Cerebellar cortex (tissue), 1 donor: ENCODE results near the gene IFNA14.
"Not testable (repeated sequence)": the region's sequence is repeated elsewhere in the genome, so short reads cannot be mapped to it uniquely, and the experiment has no call there.

Experiments used
- DNase-seq: peaks from one replicate; pipeline ENCODE4 v3.0.0-alpha.2; 2015; ENCODE audit warnings: low spot score

The IFNA14 gene

GRCh38 chr9:21239911-21240310 is at the start of gene IFNA14:
Gene IFNA14 (minus strand): TSS chr9:21240005. CDS start chr9:21239935, 70 bp downstream.
- DNase-seq = no peak

- DNase-seq = no peak
These were observed 47.5 kb upstream of the IFNA14 start for GRCh38 chr9:21287280-21287679.

GRCh38 chr9:21286659-21287058 is 46.9 kb upstream of the IFNA14 start:
- no peak for DNase-seq

- DNase-seq = no peak
These were observed 46.3 kb upstream of the IFNA14 start for GRCh38 chr9:21286099-21286498.

- DNase-seq = no peak
These were observed 41.5 kb upstream of the IFNA14 start for GRCh38 chr9:21281275-21281674.

GRCh38 chr9:21268347-21268657 is 28.5 kb upstream of the IFNA14 start:
- DNase-seq = no peak

- peak; percentile 47 for DNase-seq
These were observed 27.9 kb upstream of the IFNA14 start for GRCh38 chr9:21267485-21268346.

- peak; percentile 61 for DNase-seq
These were observed 27.1 kb upstream of the IFNA14 start for GRCh38 chr9:21266733-21267484.

- no peak for DNase-seq
These were observed 25.8 kb upstream of the IFNA14 start for GRCh38 chr9:21265421-21266189.

- no peak for DNase-seq
These were observed 15.9 kb upstream of the IFNA14 start for GRCh38 chr9:21255538-21256212.

- peak; percentile 32 for DNase-seq
These were observed 13.1 kb upstream of the IFNA14 start for GRCh38 chr9:21252721-21253547.

GRCh38 chr9:21251638-21252037 is 11.8 kb upstream of the IFNA14 start:
- no peak for DNase-seq

- DNase-seq = no peak
These were observed 11.4 kb upstream of the IFNA14 start for GRCh38 chr9:21251190-21251589.

- no peak for DNase-seq
These were observed 5.0 kb upstream of the IFNA14 start for GRCh38 chr9:21244836-21245235.

GRCh38 chr9:21236360-21236714 is 3.5 kb downstream of the IFNA14 start:
- not testable (repeated sequence) for DNase-seq

- peak; percentile 48 for DNase-seq
These were observed 4.1 kb downstream of the IFNA14 start for GRCh38 chr9:21235468-21236359.

- no peak for DNase-seq
These were observed 5.6 kb downstream of the IFNA14 start for GRCh38 chr9:21234153-21234687.

GRCh38 chr9:21233258-21233657 is 6.5 kb downstream of the IFNA14 start:
- DNase-seq = no peak

- no peak for DNase-seq
These were observed 11.7 kb downstream of the IFNA14 start, which contains the start of gene IFNA17 for GRCh38 chr9:21228122-21228521. Gene IFNA17 (minus strand): TSS chr9:21228222. CDS start chr9:21228173, 49 bp downstream.

GRCh38 chr9:21217211-21217610 is 22.6 kb downstream of the IFNA14 start, which contains the start of gene IFNA16:
Gene IFNA16 (minus strand): TSS chr9:21217311. CDS start chr9:21217305, 6 bp downstream.
- not testable (repeated sequence) for DNase-seq
